ENCODE results near the gene FRY. TPM values are rescaled to one million over a fixed set of nuclear protein-coding genes. Genes with fewer than 3 reads are reported as not detected.

The FRY gene
- total RNA-seq: 1.7 and 5.6 TPM in 2 replicates

DNA sequence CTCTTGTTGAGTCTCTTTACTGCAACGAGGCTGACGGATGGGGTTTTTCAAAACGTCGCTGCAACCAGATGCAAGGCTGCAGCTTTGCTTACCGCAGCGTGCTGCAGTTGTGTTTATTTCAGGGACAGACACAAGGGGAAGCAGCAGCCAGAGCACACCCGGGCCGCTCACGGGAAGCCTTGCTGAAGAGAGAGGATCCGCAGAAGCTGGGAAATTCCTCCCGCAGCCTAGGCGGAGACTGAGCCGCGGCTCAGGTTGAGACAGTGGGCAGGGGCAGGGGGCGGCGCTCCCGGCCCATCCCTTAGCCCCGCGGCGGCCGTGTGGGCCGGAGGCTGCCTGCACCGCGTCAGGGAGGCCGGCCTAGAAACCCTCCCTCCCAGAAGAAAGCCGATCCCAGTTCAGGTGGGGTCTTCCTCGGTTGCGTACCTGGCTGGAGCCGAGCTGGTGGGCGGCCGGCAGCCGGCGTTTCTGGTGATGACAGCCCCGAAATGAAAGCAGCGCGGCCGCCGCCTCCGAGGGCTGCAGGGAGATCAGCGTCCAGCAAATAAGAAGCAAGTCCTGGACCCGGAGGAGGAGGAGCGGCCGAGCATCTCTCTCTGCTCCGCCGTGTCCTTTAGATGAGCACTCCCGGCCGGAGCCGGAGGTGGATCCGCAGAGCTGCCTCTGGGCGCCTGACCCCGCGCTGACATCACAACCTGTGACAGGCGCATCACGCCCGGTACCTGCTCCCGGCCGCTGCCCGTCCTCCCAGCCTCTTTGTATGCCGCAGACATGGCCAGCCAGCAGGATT is at the start of gene FRY:
Gene FRY (plus strand): TSS at position 750 of the 790 bp plus-strand sequence. CDS start 22 bp downstream, at position 772.

DNA sequence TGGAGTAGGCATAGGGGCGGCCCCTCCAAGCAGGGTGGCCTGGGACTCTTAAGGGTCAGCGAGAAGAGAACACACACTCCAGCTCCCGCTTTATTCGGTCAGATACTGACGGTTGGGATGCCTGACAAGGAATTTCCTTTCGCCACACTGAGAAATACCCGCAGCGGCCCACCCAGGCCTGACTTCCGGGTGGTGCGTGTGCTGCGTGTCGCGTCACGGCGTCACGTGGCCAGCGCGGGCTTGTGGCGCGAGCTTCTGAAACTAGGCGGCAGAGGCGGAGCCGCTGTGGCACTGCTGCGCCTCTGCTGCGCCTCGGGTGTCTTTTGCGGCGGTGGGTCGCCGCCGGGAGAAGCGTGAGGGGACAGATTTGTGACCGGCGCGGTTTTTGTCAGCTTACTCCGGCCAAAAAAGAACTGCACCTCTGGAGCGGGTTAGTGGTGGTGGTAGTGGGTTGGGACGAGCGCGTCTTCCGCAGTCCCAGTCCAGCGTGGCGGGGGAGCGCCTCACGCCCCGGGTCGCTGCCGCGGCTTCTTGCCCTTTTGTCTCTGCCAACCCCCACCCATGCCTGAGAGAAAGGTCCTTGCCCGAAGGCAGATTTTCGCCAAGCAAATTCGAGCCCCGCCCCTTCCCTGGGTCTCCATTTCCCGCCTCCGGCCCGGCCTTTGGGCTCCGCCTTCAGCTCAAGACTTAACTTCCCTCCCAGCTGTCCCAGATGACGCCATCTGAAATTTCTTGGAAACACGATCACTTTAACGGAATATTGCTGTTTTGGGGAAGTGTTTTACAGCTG is 283.9 kb downstream of the FRY start, which contains the start of the genes BRCA2 and ZAR1L:
Gene BRCA2 (plus strand): TSS at position 271 of the 790 bp plus-strand sequence. CDS start 953 bp downstream, outside the sequence.
Gene ZAR1L (minus strand): TSS at position 126 of the 790 bp plus-strand sequence. CDS start 3,438 bp downstream, outside the sequence.

All from pericardium fibroblast (primary cell).